ENCODE results near the gene STIM2.
"Not testable (repeated sequence)": the region's sequence is repeated elsewhere in the genome, so short reads cannot be mapped to it uniquely, and the experiment has no call there.

STIM2 gene

DNA sequence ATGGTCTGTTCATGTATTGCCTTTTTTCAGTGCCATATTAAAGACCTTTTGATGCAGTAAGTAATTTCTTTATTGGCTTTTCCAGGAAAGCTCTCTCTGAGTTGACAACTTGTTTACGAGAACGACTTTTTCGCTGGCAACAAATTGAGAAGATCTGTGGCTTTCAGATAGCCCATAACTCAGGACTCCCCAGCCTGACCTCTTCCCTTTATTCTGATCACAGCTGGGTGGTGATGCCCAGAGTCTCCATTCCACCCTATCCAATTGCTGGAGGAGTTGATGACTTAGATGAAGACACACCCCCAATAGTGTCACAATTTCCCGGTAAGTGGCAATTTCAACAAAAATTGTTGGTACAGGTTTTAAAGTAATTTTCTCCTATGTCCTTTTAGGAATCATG lies 148.0 kb downstream of the STIM2 start:
- DNase-seq: no peak

DNA sequence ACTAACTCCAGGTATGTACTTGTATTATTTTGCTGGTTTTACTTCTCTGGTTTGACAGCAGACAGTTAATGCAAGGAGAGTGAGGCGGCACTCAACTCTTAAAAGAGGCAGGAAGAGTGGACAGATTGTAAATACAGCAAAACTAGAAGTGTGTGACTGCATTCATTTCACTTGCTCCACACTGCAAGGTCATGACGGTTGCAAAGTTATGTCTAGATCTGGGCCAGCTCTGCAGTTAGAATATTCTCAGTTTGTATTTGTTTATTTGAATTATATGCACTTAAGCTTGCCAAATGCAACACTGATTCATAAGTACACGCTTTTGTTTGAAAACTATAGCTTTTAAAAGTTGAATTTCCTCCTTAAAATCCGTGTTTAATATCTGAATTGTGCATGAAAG lies 148.9 kb downstream of the STIM2 start:
- no peak for DNase-seq

DNA sequence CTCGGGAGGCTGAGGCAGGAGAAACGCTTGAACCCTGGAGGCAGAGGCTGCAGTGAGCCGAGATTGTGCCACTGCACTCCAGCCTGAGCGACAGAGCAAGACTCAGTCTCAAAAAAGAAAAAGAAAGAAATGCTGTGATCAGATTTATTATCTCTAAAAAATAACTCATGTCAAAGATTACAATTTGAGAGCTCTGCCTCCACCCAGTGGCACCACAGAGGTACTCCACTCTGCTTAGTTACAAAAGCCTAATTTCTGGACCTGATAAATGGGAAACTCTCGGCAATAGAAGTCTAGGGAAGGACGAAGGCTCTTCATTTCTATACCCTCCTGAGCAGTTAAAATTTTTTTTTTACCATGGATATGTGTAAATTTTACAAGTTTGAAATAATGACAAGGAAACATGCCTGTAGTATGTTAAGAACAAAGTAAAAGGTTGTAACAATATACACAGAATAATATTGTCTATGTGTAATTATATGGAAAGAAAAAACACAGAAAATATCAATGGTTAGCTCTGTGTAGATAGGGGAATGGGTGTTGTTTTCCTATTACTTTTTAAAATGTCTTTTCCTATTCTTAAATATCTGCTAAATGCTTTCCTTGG lies 149.8 kb downstream of the STIM2 start:
- peak; percentile 13 for DNase-seq

- no peak for DNase-seq
Measured at GRCh38 chr4:27011401-27011800, 150.8 kb downstream of the STIM2 start.

DNA sequence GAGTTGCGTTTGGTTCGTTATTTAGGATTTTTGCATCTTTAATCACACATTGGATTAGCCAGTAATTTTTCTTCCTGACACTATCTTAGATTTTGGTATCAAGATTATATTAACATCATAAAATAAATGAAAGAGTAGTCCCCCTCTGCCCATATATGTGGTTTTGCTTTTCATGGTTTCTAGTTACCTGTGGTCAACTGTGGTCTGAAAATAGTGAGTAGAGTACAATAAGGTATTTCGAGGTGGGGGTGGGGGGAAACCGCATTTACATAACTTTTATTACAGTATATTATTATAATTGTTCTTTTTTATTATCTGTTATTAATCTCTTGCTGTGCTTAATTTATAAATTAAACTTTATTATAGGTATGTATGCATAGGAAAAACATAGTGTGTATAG lies 152.4 kb downstream of the STIM2 start:
- no peak for DNase-seq

DNA sequence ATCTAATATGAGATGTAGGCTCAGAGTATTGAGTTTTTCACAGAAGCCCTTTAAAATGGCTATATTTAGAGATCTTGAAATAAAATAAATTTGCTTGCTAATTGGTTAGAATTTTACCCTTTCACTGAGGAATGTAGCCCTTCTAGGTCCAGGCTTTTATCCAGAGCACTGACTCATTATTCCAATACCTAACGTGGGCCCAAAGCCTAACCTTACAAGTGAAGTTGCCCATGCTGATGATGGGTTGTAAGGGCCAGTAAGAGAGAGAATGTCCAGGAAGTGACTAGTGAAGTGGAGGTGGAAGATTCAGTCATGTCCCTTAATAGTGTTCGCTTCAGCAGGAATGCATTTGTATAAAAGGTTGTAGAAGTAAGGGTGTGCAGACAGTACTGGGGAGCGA lies 155.9 kb downstream of the STIM2 start:
- DNase-seq: no peak

DNA sequence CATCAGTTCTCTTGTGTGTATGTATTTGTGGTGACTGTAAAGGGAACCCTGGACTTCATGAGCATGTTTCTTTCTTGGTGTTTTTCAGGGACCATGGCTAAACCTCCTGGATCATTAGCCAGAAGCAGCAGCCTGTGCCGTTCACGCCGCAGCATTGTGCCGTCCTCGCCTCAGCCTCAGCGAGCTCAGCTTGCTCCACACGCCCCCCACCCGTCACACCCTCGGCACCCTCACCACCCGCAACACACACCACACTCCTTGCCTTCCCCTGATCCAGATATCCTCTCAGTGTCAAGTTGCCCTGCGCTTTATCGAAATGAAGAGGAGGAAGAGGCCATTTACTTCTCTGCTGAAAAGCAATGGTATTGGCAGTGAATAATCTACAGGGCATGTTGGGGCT lies 157.0 kb downstream of the STIM2 start:
- DNase-seq: no peak

DNA sequence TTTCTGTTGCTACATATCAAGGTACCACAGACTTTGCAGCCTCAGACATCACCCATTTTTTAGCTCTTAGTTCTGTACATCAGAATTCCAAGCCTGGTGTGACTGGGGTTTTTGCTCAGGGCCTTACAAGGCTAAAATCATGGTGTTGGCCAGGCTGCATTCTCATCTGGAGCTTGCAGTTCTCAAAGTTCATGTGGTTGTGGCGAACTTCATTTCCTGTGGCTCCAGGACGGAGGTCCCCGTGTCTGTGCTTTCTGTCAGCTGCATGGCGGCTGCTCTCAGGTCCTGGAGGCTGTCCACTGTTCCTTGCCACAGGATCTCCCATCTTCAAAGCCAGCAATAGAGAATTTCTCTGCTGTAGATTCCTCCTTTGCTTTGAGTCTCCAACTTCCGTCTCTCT lies 157.4 kb downstream of the STIM2 start:
- no peak for DNase-seq

DNA sequence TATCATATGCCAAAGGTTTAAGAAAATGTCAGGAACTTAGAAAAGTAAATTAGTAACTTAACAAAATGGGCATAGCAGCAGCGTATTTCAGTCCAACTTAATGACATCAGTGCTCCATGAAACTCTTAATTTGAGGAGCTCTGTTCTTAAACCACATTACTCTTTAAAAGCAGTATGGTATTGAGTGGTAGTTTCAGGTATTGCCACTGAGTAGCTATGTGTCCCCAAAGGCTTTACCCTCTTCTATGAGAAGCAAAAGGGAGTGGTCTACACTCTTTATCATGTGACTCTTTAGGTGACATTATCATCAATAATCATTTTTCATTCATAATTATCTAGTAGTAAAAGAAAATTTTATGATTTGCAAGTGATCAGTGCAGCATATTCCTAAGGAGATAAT lies 158.3 kb downstream of the STIM2 start:
- no peak for DNase-seq

GRCh38 chr4:27019766-27020165 lies 159.1 kb downstream of the STIM2 start:
- DNase-seq: no peak

DNA sequence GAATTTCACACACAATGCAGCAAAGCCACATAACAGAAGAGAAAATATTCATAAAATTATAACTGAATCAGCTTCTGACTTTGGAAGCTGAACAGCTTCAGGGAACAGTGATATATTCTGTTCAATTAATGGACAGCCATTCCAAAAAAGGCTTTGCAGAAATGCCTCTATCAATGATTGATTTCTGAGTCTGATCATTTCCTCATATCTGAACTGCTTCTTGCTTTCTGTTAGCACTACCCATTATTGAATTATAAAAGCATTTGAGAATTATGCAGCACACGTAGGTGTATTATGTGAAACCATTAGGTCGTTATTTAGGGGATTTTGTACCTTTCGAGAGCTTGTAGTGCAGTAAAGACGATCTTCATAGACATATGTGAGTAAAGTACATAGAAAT lies 159.6 kb downstream of the STIM2 start:
- no peak for DNase-seq

DNA sequence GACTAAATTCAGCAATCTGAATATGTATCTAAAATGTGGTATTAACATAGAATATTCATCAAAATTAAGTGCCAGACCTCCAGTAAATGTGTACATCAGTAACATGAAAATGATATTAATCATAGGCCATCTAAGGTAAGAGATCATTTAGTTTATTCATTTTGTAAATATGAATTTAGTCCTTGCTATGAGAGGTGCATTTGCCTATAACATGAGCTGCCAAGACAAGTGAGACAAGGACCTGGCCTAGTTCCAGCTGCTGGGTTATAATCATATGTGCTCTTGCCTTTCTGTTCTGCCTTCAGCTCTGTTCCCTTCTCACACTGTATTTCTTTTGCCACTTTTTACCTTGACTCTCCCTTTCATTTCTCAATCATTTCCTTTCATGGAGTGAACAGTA lies 160.0 kb downstream of the STIM2 start:
- DNase-seq: no peak

DNA sequence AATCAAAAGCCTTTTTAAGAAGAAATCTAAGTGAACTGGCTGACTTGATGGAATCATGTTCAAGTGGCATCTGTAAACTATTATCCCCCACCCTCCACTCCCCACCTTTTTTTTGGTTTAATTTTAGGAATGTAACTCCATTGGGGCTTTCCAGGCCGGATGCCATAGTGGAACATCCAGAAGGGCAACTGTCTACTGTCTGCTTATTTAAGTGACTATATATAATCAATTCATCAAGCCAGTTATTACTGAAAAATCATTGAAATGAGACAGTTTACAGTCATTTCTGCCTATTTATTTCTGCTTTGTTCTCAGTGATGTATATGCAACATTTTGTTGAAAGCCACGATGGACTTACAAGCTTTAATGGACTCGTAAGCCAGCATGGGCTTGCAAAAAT lies 162.3 kb downstream of the STIM2 start:
- DNase-seq: no peak

- DNase-seq: no peak
Measured at GRCh38 chr4:27023366-27023765, 162.7 kb downstream of the STIM2 start.

DNA sequence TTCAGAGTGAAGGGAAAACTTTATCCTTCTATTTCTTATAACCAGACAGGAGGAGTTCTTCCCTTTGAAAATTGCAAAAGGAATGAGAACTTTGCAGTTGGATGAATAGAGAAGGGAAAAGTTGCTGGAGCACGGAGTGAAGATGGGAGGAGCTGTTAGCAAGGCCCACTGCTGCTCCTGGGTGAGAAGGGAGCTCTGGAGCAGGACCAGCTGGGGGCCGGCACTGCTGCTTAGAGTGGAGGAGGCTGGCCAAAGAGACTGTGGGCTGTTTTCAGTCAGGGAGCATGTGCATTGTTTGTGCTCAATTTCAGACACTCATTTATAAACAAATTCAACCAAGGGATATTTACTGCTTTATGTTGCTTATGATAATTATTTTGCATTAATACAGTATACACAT lies 164.2 kb downstream of the STIM2 start:
- DNase-seq: no peak

GRCh38 chr4:27027428-27027827 lies 166.8 kb downstream of the STIM2 start:
- DNase-seq: no peak

GRCh38 chr4:27035127-27035526 lies 174.5 kb downstream of the STIM2 start:
- not testable (repeated sequence) for DNase-seq

- DNase-seq: no peak
Measured at GRCh38 chr4:27040356-27040755, 179.7 kb downstream of the STIM2 start.

DNA sequence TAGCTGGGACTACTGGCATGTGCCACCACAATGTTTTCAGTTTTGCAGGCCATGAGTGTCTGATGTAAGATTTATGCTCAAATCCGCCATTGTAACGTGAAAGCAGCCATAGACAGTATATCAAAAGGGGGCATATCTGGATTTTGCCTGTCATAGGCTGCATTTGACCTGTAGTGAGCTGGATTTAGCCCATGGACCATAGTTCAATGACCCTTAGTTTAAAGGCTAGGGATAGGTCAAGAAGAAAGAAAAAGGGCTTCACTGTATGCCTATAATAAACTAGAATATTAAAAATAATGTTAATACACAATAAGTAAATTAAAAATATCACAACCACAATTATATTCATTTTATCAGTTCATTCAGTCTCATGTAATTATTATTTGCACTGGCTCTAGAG lies 181.8 kb downstream of the STIM2 start:
- no peak for DNase-seq

- DNase-seq: no peak
Measured at GRCh38 chr4:27043200-27043599, 182.6 kb downstream of the STIM2 start.

DNA sequence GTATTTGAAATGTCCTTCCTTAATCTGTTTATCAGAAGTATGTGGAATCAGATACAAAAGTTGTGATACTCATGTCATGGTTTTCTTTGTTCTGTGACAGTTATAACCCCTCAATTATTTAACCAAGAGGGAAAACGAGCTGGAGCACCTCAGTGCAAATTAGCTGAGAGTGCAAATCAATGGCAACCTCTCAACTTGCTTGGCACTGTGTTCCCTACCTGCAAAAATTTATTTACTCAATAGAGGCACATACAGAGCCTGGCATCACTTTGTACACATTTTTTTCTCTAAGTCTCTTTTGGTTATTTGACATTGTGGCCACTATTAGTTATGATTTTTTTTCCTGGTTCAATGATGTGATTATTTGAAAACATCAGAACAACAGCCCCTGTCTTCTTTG lies 186.2 kb downstream of the STIM2 start:
- DNase-seq: peak; percentile 34

DNA sequence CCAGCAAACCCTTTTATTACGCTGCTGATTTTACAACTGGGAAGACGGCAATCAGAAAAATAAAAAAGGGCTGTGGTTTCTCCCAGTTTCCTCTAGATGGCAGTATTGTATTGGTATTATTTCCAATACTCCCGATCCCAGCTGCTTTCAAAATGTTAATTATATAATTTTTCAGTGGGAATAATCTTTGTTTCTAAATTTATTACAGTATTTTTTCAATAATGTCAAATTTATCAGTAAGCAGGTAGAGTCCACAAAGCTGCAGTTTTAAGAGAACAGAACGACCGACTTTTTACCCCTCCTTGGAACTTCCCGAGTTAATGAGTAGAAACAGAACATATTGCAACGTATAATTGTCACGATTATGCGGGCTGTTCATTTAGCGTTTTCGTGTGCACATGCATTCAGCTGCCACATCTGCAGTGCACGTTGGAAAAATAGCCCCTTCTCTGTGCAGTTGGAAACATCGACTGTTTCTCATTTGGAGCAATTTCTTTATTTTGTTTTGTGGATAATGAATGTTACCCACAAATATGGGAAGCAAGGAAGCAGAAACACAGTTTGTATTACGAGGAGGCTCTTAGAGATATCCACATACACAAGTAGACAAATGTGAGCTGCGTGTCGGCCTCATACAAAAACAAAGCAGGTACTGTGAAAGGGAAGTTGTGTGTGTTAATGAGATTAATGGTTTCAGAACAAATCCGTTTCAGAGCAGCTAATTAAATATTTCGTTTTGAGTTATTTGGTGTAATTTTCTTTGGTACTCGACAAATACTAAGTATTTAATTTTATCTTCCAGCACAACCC lies 188.0 kb downstream of the STIM2 start:
- peak; percentile 37 for DNase-seq

DNA sequence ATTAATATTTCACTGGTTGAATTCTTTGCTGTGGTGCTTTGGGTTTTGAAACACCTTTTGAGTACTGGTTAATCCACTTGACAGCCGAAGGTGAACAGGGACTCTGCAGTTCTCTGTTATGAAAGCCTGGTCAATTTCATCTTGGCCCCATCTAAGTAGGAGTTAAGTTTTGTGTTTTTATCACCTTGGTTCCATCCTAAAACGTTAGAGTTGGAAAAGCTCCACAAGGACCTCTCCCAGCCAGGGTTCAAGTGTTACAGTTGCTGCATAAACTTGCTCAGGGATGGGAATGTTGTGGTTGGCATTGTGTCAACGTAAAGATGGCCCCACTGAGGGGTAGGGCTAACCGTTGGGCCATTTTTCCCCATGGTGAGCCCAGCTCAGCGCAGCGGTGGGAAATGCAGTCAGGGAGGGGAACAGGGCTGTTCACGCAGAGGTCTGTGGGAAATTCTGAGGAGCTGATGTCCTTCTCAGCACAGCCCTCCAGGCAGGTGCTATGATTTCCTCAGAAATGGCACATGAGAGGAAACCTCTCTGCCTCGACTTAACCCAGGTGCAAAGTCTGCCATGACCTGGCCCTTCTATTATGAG lies 188.7 kb downstream of the STIM2 start:
- no peak for DNase-seq

DNA sequence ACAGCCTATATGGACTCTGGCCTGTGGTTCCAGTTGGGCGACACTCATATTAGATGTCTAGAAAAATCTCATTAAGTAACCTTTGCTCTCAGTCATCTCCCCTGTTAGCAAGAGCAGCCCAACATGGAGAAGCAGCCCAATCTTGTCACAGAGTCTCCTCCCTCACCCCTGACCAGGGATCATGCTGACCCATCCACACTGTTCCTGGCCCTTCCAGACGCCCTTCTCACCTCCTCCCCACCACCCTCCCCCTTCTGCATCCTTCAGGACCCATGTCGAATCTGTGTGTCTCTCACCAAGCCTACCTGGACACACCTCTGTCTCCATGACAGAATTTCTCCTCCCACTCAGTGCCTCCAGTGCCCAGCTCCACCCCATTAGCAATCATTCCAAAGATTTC lies 190.1 kb downstream of the STIM2 start:
- DNase-seq: no peak
